HG03064 (cell line): Measurements from ENCODE around the gene C22orf23.
"Not testable (repeated sequence)": the region's sequence is repeated elsewhere in the genome, so short reads cannot be mapped to it uniquely, and the experiment has no call there.

Source experiments
- ATAC-seq: cut with Tn5 transposase; IDR thresholded peaks from one replicate; pipeline ENCODE4 v1.9.1; 2021; ENCODE audit warnings: low read depth; ENCODE audit not compliant: unreplicated experiment

The C22orf23 gene

DNA sequence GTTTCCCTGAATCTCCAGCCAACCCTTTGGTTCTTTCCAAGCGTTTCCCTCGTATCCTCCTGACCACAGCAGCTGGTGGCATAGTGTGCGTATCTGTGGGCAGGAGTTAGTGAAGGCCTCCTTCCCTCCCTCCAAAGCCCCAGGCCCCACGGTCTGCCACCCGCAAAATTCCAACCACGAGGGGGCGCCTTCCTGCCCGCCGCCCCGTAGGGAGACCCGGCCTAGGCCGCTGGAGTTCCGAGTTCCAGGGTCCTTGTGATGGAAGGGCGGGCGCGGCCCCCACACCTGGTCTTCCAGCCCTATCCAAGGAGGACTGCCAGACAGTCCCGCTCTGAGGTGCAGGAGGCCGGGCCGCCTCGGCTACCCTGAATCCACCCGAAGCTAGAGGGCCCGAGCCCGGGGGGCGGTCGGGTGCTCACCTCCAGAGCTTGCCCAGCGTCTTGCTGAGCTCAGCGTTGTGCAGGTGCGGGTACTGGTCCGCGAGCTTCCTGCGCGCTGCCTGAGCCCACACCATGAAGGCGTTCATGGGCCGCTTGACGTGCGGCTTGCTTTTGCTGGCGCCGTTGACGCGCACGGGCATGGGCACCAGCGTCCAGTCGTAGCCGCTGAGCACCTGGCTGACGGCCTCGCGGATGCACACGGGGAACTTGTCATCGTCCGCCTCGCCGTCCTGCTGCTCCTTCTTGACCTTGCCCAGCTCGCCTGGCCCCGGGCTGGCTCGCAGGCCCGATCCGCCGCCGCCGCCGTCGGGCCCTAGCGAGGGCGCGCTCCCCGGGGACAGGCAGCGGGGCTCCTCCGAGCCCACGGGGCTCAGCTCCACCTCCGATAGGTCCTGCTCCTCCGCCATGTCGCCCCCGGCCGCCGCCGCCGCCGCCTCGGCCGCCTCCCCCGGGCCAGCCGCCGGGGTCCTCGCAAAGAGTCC, 29.8 kb upstream of the C22orf23 start:
- no peak for ATAC-seq

- no peak for ATAC-seq
Observed at GRCh38 chr22:37982151-37982785, 28.9 kb upstream of the C22orf23 start.

DNA sequence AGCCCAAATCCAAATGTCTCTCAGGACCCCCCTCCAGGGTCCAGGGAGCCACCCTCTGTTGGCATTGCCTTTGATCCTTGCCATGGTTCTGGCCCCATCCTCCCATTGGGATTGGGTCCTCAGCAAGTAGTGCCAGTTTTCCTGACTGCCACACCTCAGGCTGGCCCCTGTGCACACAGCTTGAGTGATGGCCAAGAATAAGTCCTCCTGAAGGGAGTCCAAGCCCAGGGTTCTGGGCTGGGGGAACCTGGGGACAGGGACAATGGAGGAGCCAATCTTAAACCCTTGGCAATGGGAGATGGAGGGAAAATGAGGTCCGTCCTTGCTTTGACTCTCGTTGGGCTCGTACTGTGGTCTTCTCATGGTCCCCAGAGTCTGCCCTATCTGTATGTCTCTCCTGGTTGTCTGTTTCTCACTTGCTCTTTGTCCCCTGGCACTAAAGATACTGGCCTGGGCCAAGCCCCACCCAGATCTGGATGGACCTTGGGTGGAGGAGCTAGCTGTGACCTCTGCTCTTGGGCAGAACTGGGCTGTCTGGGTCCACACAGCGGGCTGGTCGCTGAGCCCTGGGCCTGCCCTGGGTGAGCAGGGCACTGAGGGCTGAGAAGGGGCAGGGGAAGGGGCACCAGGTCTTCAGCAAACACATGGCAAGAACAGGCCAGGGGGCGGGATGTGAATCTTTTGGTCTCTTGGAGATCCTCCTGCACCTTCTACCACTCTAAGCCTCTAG, 28.0 kb upstream of the C22orf23 start:
- no peak for ATAC-seq

DNA sequence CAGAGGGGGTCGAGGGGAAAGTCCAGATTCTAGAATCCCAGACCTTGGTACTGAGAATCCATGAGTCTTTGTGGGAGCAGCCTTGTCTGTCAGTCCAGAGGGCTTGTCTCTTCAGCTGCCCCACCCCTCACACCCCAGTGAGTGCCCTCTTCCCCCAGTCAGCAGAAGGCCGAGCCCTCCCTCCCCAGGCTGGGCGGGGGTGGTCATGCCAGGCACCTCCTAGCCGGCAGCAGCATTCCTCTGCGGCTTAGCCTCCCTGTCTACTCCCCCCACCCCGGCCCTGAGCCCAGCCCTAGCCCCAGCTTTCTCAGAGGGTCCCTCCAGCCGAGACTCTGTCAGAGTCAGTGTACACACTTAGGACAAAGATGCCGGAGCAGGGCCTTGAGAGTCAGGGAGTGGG, 26.4 kb upstream of the C22orf23 start:
- no peak for ATAC-seq

GRCh38 chr22:37976547-37976946, 23.1 kb upstream of the C22orf23 start:
- no peak for ATAC-seq

GRCh38 chr22:37976022-37976421, 22.6 kb upstream of the C22orf23 start:
- not testable (repeated sequence) for ATAC-seq

- ATAC-seq: no peak
Observed at GRCh38 chr22:37975153-37975552, 21.8 kb upstream of the C22orf23 start.

GRCh38 chr22:37973271-37974170, 20.1 kb upstream of the C22orf23 start:
- ATAC-seq: no peak

- no peak for ATAC-seq
Observed at GRCh38 chr22:37972527-37972926, 19.1 kb upstream of the C22orf23 start.

GRCh38 chr22:37971475-37972434, 18.4 kb upstream of the C22orf23 start:
- ATAC-seq: no peak

- no peak for ATAC-seq
Observed at GRCh38 chr22:37970864-37971263, 17.5 kb upstream of the C22orf23 start.

GRCh38 chr22:37968452-37969251, 15.3 kb upstream of the C22orf23 start:
- no peak for ATAC-seq

DNA sequence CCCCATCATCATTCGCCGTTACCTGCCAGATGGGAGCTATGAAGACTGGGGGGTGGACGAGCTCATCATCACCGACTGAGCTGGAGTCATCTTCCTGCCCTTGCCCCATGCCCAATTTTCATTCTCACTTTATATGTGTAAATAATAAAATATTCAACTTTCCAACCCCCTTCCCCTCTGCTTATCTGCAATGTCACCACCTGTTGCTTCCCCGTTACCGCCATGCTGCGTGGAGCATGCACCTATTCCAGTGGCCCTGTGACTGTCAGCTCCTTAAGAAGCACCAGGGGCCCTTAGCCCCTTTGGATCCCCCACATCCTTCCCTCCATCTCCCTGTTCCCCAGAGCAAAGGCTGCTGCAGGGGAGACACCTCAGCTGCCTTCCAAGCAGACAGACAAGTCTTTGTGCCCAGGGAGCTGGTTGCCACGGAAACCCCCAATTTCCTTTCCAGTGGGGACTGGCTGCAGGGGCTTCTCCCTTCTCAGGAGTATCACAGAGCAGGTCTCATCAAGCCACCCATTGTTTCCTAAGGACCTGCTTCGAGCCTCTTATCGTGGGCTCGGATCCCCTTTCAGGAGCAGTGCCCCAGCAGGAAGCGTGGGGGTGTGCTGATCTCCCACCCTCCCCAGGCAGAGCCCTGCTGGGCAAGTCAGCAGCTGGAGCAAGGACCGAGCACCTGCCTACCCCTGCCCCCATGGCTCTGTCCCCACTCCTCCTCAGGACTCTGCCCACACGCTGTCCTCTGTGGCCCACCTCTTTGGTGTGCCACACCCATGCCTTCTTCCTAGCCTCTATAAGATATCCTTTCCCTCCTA, 14.4 kb upstream of the C22orf23 start:
- ATAC-seq: no peak

GRCh38 chr22:37967147-37967546, 13.7 kb upstream of the C22orf23 start:
- ATAC-seq: no peak

DNA sequence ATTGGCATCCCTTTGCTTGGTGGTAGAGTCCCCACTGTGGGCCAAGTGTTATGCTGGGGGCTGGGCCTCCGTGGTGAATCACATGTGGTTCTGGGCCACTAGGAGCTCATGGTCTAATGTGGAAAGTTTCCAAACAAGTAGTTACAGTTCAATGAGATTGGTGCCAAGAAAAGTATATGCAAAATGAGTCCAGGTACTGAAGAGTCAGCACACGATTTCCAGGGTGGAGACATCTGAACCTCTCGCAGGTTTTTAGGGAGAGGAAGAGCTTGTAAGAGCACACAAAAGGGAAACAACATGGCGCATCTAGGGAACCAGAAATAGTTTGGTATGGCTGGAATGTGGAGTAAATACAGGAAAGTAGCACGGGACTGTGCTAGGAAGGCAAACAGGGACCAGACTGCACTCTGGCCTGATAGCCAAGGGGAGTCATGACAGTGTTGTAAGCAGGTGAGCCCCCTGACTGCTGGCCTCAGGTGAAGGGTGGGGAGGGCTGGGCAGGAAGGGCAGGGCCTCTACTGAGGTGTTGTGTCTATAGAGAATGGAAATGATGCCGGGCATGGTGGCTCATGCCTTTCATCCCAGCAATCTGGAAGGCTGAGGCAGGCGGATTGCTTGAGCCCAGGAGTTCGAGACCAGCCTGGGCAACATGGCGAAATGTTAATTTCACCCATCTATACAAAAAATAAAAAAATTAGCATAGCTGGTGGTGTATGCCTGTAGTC, 12.7 kb upstream of the C22orf23 start:
- ATAC-seq: no peak

- no peak for ATAC-seq
Observed at GRCh38 chr22:37961062-37961461, 7.7 kb upstream of the C22orf23 start.
